AG10803 (cell line): ENCODE results near the gene AASS.

Experiments
- DNase-seq: peaks from one replicate; pipeline ENCODE4 v3.0.0; 2010; ENCODE audit warnings: low read depth
- H3K4me3 ChIP-seq: 2 replicates; pipeline ENCODE4 v1.5.1; 2011; ENCODE audit warnings: mild to moderate bottlenecking, low read length, control low read depth
- CTCF ChIP-seq: conservative IDR thresholded peaks from 2 replicates; pipeline ENCODE4 v1.5.1; 2011; ENCODE audit warnings: mild to moderate bottlenecking, low read length, control low read depth, inconsistent platforms

Gene AASS

GRCh38 chr7:122055073-122055472 lies 89.0 kb downstream of the AASS start:
- DNase-seq = no peak
- no peak for TF ChIP-seq CTCF
- no peak overlapping the region for H3K4me3 ChIP-seq

DNA sequence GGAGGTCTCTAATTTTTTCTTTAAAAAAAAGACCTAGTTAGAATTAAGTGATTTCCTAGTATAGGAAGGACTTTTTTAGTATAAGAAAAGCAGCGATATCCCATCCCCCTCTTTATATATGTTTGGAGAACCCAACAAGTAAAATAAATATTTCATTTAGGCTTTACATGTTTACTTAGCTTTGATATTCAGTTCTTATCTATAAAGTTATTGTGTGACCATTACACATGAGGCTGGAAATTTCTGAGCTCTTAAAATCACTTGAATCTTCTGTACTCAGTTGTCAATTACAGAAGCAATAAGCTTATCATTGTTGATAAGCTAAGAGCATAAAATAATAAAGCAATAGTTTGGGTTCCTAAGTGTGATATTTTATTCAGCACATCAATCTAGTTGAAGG lies 89.7 kb downstream of the AASS start:
- no peak for TF ChIP-seq CTCF
- no peak for DNase-seq
- H3K4me3 ChIP-seq = no peak overlapping the region

- no peak overlapping the region for H3K4me3 ChIP-seq
- no peak for DNase-seq
- TF ChIP-seq CTCF = no peak
These were observed 97.6 kb downstream of the AASS start for GRCh38 chr7:122046402-122046801.

DNA sequence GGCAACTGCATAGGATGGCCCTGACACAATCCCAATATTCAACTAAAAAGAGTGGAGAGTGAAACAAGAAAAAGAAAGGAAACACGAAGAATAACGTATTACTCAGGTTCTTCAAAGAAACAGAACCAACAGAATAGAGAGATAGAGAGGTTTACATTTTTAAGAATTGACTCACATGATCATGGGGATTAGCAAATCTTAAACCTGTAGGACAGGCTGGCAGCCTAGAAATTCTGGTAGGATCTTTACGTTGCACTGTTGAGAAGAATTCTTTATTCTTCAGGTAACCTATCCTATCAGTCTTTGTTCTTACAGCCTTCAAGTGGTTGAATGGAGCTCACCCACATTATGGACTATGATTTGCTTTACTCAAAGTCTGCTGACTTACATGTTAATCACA lies 103.9 kb downstream of the AASS start:
- DNase-seq = no peak
- no peak overlapping the region for H3K4me3 ChIP-seq
- TF ChIP-seq CTCF = no peak

GRCh38 chr7:122038904-122039303 lies 105.1 kb downstream of the AASS start:
- no peak for TF ChIP-seq CTCF
- DNase-seq = no peak
- no peak overlapping the region for H3K4me3 ChIP-seq

GRCh38 chr7:122038134-122038533 lies 105.9 kb downstream of the AASS start:
- no peak overlapping the region for H3K4me3 ChIP-seq
- no peak for DNase-seq
- no peak for TF ChIP-seq CTCF

DNA sequence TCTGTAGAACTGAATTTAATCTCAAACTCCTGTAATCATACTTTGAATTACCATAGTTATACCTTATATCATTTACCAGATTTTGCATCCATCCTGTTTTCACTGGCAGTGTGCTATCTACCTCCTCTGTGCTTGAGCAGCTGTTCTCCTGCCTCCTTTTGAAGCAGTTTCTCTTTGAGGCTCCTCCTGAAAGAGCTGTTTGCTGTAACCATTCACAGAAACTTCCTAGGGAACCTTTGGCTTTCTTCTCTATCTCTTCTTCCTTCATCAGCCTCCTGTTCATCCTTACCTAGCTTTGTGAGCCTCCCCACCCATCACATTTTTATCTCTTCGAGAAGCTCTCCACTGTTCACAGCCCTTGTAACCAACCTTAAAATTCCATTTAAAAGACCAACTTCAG lies 108.2 kb downstream of the AASS start:
- H3K4me3 ChIP-seq = no peak overlapping the region
- no peak for DNase-seq
- TF ChIP-seq CTCF = no peak
